GM19351 (cell line): ENCODE data around the gene FCAMR.

ENCODE experiments used
- ATAC-seq: cut with Tn5 transposase; IDR thresholded peaks from one replicate; pipeline ENCODE4 v1.9.1; 2021; ENCODE audit warnings: mild to moderate bottlenecking, moderate library complexity; ENCODE audit not compliant: unreplicated experiment

Gene FCAMR

GRCh38 chr1:207000651-207001291 lies 30.5 kb upstream of the FCAMR start:
- no peak for ATAC-seq

GRCh38 chr1:206998816-206999215 lies 28.6 kb upstream of the FCAMR start:
- no peak for ATAC-seq

GRCh38 chr1:206992790-206993189 lies 22.5 kb upstream of the FCAMR start:
- no peak for ATAC-seq

- no peak for ATAC-seq
Measured at GRCh38 chr1:206987873-206988272, 17.6 kb upstream of the FCAMR start.

GRCh38 chr1:206986885-206987284 lies 16.6 kb upstream of the FCAMR start:
- ATAC-seq: no peak

GRCh38 chr1:206986402-206986801 lies 16.1 kb upstream of the FCAMR start:
- ATAC-seq: no peak

- ATAC-seq: no peak
Measured at GRCh38 chr1:206985162-206985749, 15.0 kb upstream of the FCAMR start.

- ATAC-seq: peak; percentile 58
Measured at GRCh38 chr1:206982216-206982615, 12.0 kb upstream of the FCAMR start.

- ATAC-seq: no peak
Measured at GRCh38 chr1:206979379-206980043, 9.3 kb upstream of the FCAMR start.

GRCh38 chr1:206978259-206978658 lies 8.0 kb upstream of the FCAMR start:
- no peak for ATAC-seq

GRCh38 chr1:206975306-206975705 lies 5.0 kb upstream of the FCAMR start:
- no peak for ATAC-seq

- no peak for ATAC-seq
Measured at GRCh38 chr1:206974140-206974539, 3.9 kb upstream of the FCAMR start.

- ATAC-seq: no peak
Measured at GRCh38 chr1:206972728-206973127, 2.5 kb upstream of the FCAMR start.

GRCh38 chr1:206971029-206971655 lies 882 bp upstream of the FCAMR start:
- peak; percentile 73 for ATAC-seq

GRCh38 chr1:206969090-206969489 lies 1.2 kb downstream of the FCAMR start:
- no peak for ATAC-seq

- no peak for ATAC-seq
Measured at GRCh38 chr1:206967096-206967849, 3.0 kb downstream of the FCAMR start.

- no peak for ATAC-seq
Measured at GRCh38 chr1:206965781-206966180, 4.5 kb downstream of the FCAMR start.

- ATAC-seq: no peak
Measured at GRCh38 chr1:206963740-206964139, 6.5 kb downstream of the FCAMR start.

- no peak for ATAC-seq
Measured at GRCh38 chr1:206963119-206963712, 7.0 kb downstream of the FCAMR start.

- ATAC-seq: no peak
Measured at GRCh38 chr1:206962272-206962671, 8.0 kb downstream of the FCAMR start.

GRCh38 chr1:206961668-206962067 lies 8.6 kb downstream of the FCAMR start:
- ATAC-seq: no peak
